Mucosa of rectum (tissue), 2 donors: ENCODE data around the gene GSTA2.
"Not testable (repeated sequence)": the region's sequence is repeated elsewhere in the genome, so short reads cannot be mapped to it uniquely, and the experiment has no call there.

ENCODE experiments used
- H3K27ac ChIP-seq, 2 donors: one replicate each; pipeline ENCODE4 v1.7.0; 2013; ENCODE audit warnings: inconsistent platforms in 2 of 2, low read depth in 2 of 2, low read length in 2 of 2
- H3K27me3 ChIP-seq, 2 donors: one replicate each; pipeline ENCODE4 v1.7.0; 2013; ENCODE audit warnings: low read length in 2 of 2; ENCODE audit not compliant: control insufficient read depth in 2 of 2, insufficient read depth in 2 of 2
- H3K36me3 ChIP-seq, 2 donors: one replicate each; pipeline ENCODE4 v1.7.0; 2013; ENCODE audit warnings: low read length in 2 of 2; ENCODE audit not compliant: control insufficient read depth in 2 of 2, insufficient read depth in 2 of 2
- H3K4me1 ChIP-seq, 2 donors: one replicate each; pipeline ENCODE4 v1.7.0; 2013; ENCODE audit warnings: low read length in 2 of 2, mild to moderate bottlenecking in 1 of 2; ENCODE audit not compliant: control insufficient read depth in 2 of 2, insufficient read depth in 2 of 2
- H3K4me3 ChIP-seq, 2 donors: one replicate each; pipeline ENCODE4 v1.7.0; 2013; ENCODE audit warnings: low read length in 2 of 2
- H3K9ac ChIP-seq, 2 donors: one replicate each; pipeline ENCODE4 v1.7.0; 2013; ENCODE audit warnings: low read length in 2 of 2, low read depth in 1 of 2, mild to moderate bottlenecking in 1 of 2
- H3K9me3 ChIP-seq, 2 donors: one replicate each; pipeline ENCODE4 v1.7.0; 2013; ENCODE audit warnings: low read length in 2 of 2; ENCODE audit not compliant: control insufficient read depth in 2 of 2
- donor health status: healthy.
- donor health status: Normal muscosa, but diverticular disease.

The GSTA2 gene

DNA sequence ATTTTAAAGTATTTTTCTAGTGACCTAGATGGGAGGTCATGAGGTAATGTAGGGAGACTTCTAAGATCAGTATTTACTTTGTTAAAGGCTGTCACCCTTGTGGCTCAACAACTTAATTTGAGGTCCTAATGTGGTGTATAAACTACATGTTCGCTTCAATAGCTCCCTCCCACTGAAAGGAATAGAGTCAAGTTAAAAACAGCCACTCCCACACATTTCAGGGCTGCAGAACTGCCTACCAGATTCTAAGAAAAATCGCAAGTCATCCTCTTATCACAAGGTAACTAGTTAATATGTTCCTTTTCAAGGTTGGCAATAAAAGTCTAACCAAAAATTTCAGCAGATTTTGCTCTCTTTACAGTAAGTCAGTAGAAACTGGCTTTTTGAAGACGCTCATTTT lies 25.2 kb upstream of the GSTA2 start:
- Histone ChIP-seq H3K27ac (no peak overlapping the region), H3K4me1 (peaks cover 0 to 3% of the 10 kb centered on the region in 2 donors), H3K4me3 (no peak overlapping the region), H3K9ac (no peak overlapping the region), H3K36me3 (peaks cover 0 to 3% of the 10 kb centered on the region in 2 donors), H3K9me3 (no peaks in the 10 kb centered on the region), H3K27me3 (no peaks in the 10 kb centered on the region)

DNA sequence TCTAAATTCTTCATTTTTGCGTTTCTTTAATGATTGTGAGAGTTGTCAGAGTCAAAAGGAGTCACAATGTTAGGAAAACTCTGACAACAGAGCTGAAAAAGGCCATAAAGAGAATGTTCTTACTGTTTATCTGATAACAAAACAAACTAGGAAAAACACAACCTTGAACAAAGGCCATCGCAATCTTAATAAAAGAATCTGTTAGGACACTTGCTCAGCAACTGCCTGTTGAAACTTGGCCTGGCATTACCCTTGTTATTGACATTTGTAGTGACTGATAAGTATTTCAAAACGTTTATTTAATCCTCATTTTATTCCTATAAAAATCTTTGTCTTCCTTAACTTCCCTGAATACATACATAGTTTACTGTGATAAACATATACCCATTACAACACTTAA lies 24.6 kb upstream of the GSTA2 start:
- Histone ChIP-seq H3K4me3 (no peak overlapping the region), H3K27ac (no peak overlapping the region), H3K27me3 (no peaks in the 10 kb centered on the region), H3K9me3 (no peaks in the 10 kb centered on the region), H3K4me1 (peaks cover 0 to 3% of the 10 kb centered on the region in 2 donors), H3K36me3 (peaks cover 0 to 3% of the 10 kb centered on the region in 2 donors), H3K9ac (no peak overlapping the region)

DNA sequence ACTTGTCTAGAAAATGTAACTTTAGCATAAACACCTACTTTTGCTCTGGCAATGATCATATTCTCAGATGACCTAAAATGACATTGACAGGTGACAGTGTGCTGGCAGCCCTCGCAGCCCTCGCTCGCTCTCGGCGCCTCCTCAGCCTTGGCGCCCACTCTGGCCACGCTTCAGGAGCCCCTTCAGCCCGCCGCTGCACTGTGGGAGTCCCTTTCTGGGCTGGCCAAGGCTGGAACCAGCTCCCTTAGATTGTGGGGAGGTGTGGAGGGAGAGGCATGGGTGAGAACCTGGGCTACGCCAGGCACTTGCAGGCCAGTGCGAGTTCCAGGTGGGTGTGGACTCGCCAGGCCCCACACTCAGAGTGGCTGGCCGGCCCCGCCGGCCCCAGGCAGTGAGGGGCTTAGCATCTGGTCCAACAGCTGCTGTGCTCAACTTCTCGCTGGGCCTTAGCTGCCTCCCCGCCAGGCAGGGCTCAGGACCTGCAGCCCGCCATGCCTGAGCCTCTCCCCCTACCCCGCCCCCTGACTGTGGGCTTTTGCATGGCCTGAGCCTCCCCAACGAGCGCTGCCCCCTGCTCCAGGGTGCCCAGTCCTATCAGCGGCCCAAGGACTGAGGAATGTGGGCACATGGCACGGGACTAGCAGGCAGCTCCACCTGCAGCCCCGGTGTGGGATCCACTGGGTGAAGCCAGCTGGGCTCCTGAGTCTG lies 23.1 kb upstream of the GSTA2 start:
- no peak overlapping the region for H3K27ac ChIP-seq
- no peak overlapping the region for H3K4me3 ChIP-seq
- H3K27me3 ChIP-seq, result no peaks in the 10 kb centered on the region
- no peaks in the 10 kb centered on the region for H3K9me3 ChIP-seq
- peaks cover 0 to 3% of the 10 kb centered on the region in 2 donors for H3K4me1 ChIP-seq
- no peak overlapping the region for H3K9ac ChIP-seq
- H3K36me3 ChIP-seq, result no peaks in the 10 kb centered on the region

DNA sequence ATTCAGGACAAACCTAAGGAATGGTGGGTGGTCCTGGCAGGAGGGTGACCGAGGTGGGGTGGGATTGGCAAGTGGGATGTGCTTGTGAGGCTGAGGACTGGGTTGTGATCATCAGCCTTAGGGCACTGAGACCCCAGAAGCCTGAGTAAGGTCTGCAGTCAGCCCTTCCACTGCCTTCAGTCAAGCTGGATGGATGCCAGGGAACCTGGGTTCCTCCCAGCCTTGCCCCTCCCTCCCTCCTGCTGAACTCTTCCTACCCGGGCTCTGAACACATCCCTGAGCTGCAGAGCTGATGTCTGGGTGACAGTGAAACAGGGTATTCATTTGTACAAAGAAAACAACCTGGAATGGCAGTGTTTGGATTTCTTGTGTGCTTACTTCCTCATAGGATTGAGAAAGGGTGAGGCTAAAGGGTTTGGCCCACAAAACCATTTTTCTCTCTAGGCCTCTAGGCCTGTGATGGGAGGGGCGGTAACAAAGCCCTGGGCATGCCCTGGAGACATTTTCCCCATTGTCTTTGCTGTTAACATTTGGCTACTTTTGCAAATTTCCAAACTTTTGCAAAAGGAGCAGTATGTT lies 19.5 kb upstream of the GSTA2 start:
- H3K9ac ChIP-seq, result not testable (repeated sequence)

DNA sequence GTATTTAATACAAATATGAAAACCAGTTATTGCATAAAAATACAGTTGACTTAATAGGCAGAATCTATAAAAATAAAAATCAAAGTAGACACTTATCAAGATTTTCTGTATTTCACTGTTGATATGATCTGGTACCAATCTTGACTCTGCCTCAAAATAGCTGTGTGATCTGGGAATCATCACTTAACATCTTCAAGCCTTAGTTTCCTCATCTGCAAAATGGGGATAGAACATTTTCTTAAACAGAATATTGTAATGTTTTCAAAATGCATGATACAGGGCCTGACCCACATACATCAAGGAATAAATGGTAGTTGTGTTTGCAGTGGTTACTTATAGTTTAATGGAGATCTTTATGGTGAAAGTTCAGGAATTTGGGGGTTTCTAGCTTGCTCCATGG lies 18.9 kb upstream of the GSTA2 start:
- peak overlapping the region in 1 of 2 donors; percentile 55 for H3K27ac ChIP-seq
- not testable (repeated sequence) for H3K4me1 ChIP-seq, H3K36me3 ChIP-seq, H3K4me3 ChIP-seq, H3K9me3 ChIP-seq, H3K9ac ChIP-seq, H3K27me3 ChIP-seq

More for the DNA sequence above, 19.5 kb upstream of the GSTA2 start:
- H3K36me3 ChIP-seq, H3K9me3 ChIP-seq, H3K27me3 ChIP-seq, H3K4me3 ChIP-seq, H3K4me1 ChIP-seq: not testable (repeated sequence)
- H3K27ac ChIP-seq, result peak overlapping the region in 1 of 2 donors; percentile 55

DNA sequence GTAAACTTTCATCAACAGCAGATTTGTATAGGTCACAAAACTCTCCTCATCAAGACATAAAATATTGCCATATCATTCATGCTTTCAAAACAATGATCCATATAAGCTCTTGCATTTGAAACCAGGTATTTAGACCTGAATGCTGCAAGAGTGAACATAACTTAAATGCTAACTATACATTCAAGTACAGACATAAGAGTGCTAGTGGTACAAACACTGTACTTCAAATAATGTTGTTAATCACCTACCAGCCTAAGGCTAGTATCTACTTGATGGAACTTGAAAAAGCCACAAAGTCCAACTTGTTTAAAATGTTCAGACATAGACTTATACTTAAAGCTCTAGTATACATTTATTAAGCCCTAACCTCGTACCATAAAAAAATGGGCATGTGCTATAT lies 16.0 kb upstream of the GSTA2 start:
- H3K27ac ChIP-seq, result no peak overlapping the region
- H3K9me3 ChIP-seq, result no peaks in the 10 kb centered on the region
- no peaks in the 10 kb centered on the region for H3K27me3 ChIP-seq
- no peaks in the 10 kb centered on the region for H3K36me3 ChIP-seq
- no peak overlapping the region for H3K9ac ChIP-seq
- no peak overlapping the region for H3K4me3 ChIP-seq
- H3K4me1 ChIP-seq, result no peaks in the 10 kb centered on the region

DNA sequence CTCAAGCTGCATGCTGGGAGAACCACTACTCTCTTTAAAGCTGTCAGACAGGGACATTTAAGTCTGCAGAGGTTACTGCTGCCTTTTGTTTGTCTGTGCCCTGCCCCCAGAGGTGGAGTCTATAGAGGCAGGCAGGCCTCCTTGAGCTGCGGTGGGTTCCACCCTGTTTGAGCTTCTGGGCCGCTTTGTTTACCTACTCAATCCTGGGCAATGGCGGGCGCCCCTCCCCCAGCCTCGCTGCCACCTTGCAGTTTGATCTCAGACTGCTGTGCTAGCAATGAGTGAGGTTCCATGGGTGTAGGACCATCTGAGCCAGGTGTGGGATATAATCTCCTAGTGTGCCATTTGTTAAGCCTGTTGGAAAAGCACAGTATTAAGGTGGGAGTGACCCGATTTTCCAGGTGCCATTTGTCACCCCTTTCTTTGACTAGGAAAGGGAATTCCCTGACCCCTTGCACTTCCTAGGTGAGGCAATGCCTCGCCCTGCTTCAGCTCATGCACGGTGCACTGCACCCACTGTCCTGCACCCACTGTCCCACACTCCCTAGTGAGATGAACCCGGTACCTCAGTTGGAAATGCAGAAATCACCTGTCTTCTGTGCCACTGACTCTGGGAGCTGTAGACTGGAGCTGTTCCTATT lies 13.6 kb upstream of the GSTA2 start:
- H3K9ac ChIP-seq, H3K4me1 ChIP-seq, H3K9me3 ChIP-seq, H3K36me3 ChIP-seq, H3K4me3 ChIP-seq, H3K27me3 ChIP-seq, H3K27ac ChIP-seq: not testable (repeated sequence)

DNA sequence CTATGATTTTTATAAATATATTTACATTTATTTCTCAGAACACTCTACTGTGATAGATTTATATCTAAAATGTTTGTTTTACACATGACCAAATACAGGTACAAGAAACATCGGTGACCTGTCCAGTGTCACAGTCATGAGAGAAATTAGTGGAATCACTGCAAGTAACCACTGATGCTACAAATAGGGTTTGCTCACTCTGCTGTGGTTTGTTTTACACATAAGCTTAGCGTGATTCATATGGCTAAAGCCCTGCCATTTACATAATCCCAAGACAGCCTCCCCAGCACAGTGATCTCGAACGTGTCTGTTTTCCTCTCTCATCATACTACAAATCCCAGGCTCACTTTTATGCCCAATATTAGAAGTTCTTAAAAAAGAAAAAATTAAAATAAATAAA lies 6.1 kb upstream of the GSTA2 start:
- H3K9me3 ChIP-seq, result not testable (repeated sequence)

DNA sequence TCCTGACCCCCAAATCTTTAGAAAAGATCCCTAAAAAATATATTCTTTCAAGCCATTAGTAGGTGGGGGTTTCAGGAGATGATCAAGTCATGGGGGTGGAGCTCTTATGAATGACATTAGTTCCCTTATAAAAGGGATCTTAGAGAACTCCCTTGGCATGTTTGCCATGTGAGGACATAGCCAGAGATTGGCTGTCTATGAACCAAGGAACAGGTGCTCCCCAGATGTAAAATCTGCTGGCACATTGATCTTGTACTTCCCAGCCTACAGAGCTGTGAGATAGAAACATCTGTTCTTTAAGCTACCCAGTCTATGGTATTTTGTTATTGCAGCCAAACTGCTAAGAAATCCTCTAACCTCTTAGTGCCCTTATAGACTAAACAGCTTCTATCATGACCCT lies 4.4 kb upstream of the GSTA2 start:
- H3K4me1 ChIP-seq, H3K27ac ChIP-seq, H3K27me3 ChIP-seq, H3K9ac ChIP-seq, H3K9me3 ChIP-seq, H3K4me3 ChIP-seq, H3K36me3 ChIP-seq: not testable (repeated sequence)

More for the DNA sequence above, 6.1 kb upstream of the GSTA2 start:
- not testable (repeated sequence) for H3K4me3 ChIP-seq, H3K4me1 ChIP-seq, H3K27me3 ChIP-seq, H3K36me3 ChIP-seq, H3K9ac ChIP-seq, H3K27ac ChIP-seq

DNA sequence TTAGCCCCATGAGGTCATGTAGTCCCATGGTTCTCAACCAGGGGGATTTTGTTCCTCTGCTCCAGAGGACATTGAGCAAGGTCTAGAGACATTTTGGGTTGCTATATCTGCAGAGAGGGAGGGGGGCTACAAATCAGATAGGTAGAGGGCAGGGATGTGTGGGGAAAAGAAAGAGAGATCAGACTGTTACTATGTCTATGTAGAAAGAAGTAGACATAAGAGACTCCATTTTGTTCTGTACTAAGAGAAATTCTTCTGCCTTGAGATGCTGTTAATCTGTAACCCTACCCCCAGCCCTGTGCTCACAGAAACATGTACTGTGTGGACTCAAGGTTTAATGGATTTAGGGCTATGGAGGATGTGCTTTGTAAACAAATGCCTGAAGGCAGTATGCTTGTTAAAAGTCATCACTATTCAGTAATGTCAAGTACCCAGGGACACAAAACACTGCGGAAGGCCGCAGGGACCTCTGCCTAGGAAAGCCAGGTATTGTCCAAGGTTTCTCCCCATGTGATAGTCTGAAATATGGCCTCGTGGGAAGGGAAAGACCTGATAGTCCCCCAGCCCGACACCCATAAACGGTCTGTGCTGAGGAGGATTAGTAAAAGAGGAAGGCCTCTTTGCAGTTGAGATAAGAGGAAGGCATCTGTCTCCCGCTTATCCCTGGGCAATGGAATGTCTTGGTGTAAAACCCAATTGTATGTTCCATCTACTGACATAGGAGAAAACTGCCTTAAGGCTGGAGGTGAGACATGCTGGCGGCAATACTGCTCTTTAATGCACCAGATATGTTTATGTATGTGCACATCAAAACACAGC lies 1.4 kb downstream of the GSTA2 start:
- not testable (repeated sequence) for H3K9me3 ChIP-seq, H3K4me3 ChIP-seq, H3K27me3 ChIP-seq, H3K4me1 ChIP-seq, H3K36me3 ChIP-seq, H3K9ac ChIP-seq, H3K27ac ChIP-seq
